AG20443 (cell line): ENCODE measurements around the gene DNLZ.
"Not testable (repeated sequence)": the region's sequence is repeated elsewhere in the genome, so short reads cannot be mapped to it uniquely, and the experiment has no call there.

Experiments
- DNase-seq: peaks from one replicate; pipeline ENCODE4 v3.0.0; 2012; ENCODE audit warnings: low spot score, mixed read lengths

DNLZ gene

DNA sequence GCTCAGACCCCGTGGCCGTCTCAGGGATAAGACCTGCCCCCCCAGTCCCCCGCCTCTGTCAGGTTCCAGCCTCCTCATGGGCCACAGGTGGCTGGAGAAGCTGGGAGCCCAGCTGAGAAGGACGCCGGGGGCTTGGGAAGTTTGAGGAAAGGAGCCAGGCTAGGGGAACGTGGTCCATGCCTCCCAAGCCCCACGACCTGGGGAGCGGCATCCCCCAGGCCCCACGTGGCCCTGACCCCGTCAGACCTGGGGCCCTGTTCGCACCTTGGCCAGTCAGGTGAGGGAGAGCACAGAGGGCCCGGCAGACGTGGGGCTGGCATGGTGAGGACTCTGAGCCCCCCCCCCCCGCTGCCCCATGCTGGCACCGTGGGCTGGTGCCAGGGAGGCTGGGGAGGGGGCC, 32.5 kb downstream of the DNLZ start:
- DNase-seq = no peak

DNA sequence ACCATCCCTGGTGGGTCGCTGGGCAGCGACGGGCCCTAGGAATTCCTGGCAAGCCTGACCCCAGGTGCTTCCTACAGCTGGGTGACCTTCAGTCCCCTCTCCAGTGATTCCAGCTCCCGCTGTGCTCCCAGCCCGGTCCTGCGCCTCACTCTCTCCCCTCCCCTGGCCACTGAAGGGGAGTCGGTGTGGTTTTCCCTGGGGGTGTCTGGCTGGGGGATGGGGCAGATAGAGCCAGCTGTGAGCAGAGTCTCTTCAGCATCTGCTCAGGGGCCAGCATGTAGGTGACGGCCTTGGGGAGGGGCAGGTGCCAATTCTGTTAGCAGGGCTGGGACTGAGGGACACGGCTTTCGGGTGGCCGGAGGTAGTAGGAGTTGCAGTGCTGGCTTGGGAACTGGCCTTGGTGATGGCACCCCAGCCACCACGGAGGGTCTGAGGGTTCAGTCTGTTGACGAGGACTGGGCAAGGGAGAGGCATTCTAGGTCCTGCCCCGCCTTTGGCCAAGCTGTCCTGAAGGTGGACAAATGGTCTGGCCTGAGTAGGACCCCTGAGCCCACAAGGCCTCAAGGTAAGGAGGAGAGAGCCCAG, 33.0 kb downstream of the DNLZ start:
- DNase-seq = no peak

DNA sequence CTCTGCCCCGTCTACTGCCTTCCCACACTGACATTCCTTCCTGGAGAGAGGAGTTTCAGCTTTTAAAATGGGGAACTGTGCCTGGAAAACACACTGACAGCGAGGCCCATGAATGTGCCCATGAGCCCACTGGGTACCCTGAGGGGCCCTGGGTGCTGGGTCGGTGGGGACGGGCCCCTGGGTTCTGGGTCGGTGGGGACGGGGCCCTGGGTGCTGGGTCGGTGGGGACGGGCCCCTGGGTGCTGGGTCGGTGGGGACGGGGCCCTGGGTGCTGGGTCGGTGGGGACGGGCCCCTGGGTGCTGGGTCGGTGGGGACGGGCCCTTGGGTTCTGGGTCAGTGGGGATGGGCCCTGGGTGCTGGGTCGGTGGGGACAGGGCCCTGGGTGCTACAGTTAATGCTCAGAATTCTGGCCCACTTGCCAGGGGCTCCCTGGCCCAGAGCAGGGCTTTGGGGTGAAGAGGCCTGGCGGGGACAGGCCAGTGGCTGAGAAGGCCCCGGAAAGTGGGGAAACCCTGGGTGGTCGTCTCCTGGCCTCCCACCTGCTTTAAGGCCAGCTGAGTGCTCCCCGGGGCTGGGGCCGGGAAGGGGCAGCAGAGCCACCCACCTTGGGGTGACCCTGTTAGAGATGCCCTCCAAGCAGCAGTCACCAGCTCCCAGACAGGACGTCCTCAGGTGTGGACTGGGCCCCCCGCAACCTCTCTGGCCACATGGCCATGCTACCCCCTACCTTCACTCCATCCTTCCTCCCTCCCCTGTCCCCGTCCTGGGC, 33.7 kb downstream of the DNLZ start:
- DNase-seq = no peak

DNA sequence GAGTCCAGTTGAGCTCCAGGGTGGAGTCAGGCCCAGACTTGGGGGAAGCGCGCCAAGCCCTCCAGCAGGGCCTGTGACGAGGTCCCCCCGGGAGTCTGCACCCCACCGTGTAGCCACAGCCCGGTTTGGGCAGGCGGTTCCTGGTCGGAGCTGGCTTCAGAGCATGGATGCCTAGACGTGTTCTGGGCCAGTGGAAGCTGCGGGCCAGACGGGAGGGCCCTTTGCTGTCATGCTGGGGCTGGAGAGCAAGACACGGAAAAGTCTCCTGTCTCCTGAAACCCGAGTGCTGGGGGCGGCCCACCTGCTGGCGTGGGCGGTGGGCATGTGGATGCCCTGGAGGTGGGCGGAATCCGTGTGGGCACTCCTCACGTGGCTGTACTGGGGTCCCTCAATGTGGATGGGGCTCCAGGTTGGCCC, 34.3 kb downstream of the DNLZ start:
- no peak for DNase-seq

DNA sequence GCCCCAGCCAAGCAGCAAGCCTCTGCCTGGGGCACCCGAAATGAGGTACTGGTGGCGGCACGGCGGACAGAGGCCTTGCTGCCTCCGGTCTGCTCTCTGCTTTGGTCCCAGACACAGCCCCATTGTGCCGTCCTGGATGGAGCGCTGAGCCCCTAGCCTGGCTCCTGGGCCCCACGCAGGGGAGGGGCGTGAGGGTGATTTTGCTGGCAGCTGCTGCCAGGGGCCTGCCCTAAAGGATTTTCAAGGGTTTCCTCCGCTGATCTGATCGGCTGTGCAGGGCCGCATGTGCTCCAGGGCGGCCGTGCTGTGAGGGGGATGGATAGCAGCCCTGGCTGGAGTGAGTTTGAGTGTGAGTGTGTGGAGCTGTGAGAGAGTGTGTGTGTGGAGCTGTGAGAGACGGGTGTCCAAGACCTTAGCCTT, 34.9 kb downstream of the DNLZ start:
- DNase-seq = peak; percentile 65

DNA sequence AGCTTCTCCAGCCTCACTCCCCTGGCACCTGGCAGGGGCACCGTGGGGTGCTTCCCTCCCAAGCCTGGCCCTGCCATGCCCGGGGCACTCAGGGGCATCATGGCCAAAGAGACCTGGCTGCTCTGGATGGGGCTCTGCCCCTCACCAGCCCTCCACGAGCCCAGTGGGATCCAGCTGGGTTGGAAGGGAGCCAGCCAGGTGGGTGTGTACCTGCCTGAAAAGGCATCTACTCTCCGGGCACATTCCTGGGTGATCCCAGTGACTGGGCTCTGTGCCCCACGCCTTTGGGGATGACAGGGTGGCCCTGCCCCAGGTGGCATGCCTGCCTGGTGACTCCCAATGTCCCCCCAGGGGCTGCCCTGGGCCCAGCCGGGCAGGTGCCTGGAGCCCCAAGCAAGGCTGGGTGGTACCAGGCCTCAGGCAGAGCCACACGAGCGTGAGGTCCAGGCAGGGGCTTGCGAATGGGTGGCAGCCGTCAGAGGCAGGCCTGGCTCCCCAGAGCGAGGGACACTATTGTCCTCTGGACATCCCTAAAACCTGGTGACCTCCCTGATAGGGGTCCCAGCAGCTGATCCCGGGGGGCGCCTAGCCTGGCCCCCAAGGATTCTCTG, 35.4 kb downstream of the DNLZ start:
- peak; percentile 36 for DNase-seq

DNA sequence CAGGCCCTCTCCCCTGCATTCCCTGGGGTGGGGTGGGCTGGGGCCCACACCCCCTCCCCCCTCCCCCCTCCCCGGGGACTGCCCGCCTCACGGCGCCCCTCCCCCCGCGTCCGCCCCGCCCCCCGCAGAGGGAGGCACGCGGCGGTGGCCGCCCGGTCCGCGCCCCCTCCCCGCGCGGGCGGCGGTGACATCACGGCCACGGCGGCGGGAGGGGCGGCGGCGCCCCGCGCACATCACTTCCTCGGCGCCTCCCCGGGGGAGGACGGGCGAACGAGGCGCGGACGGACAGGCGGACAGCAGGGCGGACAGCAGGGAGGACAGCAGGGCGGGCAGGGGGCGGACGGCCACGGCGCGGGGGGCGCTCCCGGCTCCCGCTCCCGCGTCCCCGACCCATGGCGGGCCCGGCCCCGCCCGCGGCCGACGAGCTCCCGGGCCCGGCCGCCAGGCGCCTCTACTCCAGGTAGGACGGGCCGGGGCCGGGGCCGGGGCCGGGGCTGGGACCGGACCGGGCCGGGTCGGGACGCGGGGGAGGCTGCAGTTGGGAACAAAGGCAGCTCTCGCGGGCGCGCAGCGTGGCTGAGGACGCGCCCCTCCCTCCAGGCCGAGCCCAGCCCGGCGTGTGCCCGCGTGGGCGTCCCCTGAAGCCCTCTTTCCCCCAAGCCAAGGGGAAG, 36.1 kb downstream of the DNLZ start, which contains the start of gene GPSM1:
Gene GPSM1, plus strand, starts transcription at position 236 of the 671 bp plus-strand sequence. Its CDS starts 157 bp downstream, at position 393.
- DNase-seq = peak; percentile 91

DNA sequence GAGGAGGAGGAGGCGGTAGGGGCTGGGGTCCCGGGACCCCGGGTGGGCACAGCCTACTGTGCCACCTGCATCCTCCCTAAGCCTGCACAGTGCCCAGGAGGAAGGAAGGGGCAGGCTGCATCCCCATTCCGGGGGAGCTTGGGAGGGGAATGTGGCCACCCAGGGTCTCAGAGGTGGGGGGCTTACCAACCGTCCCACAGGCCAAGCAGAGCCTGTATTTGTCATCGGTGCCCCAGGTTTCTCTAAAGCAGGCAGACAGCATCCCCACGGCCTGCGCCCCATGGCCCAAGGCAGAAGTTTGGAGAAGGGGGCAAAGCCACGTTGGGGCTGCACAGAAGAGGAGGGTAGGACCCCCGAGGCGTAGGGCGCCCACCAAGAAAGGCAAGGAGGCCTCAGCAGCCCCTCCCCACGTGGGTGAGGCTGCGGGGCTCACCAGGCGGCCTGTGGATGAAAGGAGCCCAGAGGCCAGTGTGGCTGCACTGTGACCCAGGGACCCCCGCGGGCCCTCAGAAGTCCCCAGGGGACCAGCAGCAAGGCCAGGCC, 36.7 kb downstream of the DNLZ start:
- DNase-seq = no peak

DNA sequence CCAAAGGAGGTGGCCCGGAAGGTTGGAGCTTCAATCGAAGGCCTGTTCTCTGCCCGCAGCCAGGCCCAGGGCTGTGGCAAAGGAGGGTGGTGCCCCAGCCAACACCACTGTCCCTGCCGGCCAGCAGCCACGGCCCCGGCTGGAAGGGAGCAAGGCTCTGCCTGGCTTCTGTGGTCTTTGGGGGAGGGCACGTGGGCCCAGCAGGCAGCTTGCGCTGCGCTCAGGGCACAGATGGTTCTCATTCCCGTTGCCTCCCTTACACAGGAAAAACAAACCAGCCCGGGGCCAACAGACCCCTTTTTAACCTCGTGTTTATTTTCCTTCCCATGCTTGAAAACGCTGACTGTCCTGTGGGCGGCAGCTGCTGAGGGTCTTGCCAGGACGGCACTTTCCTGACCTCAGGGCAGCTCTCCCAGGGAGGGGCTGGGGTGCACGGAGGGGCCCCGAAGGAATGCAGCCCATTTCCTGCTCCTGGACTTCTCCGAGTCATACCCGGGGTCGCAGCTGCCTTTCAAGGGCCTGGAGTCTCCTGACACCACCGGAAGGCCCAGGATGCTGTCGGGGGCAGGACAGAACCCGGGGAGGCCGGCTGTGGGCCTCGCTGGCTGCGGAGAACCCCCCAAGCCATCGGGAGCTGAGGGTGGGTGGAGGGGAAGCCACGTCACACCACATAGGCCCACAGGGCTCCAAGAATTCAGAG, 37.3 kb downstream of the DNLZ start:
- DNase-seq = peak; percentile 89

DNA sequence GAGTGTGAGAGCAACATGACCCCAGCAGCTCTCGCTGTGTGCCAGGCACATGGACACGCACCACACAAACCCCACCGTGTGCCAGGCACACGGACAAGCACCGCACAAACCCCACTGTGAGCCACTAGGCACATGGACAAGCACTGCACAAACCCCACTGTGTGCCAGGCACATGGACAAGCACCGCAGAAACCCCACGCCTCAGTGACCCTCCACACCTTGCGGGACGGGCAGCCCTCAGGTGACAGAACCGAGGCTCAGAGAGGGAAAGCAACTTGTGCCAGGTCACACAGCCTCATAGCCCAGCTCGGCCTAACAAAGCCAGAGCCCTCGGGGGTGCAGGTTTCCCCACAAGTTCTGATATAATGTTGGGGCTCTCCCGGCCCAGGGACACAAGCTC, 38.2 kb downstream of the DNLZ start:
- no peak for DNase-seq

DNA sequence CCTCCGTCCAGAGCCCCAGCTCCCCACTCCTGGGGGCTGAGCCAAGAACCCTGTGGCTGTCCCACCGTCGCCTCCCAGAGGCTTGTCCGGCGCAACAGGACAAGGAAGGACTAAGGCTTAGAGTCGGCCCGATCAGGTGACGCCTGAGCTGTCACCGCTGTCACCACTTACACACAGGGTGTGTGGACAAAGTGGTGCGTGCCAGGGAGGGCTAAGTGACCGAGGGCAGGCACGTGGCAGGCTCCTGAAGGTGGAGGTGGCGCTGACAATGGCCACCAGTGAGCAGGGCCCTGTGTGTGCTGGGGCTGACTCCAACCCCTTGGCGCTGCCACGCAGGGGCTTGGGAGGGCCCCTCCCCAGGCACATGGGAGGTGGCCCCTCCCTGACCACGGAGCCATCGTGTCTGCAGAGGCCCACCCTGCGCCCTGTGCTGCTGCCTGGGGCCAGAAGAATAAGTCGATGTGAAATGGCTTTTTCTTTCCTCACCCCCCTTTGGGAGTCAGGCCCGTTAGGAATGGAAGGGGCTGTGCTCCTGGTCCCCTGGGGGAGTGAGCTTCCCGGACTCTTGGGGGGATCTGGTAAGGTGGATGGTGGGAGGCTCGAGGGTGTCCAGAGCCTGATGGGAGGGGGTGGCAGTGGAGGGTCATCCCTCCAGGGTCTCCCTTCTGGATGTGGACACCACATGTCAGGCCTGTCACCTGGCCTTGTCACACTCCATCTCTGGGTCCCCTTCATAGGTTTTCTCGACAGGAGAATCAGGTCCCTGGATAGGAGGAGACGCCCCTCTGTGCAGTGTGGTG, 38.8 kb downstream of the DNLZ start:
- no peak for DNase-seq

DNA sequence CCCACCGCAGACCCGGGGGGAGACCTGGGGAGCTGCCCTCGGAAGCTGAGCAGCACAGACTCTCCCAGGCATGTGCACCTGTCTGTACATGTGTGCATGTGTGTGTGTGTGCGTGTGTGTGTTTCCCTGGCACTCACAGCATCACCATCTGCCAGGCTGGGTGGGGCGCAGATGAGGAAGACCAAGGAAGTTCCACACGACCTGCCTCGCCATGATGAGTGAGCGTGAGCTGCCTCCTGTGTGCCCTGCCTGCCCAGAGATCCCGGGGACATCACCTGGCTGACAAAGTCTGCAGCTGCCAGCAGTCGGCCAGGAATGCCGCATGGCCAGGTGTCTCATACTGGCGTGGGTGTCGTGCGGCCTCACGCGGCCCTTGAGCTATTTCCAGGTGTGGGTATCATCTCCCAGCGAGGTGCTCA, 40.2 kb downstream of the DNLZ start:
- DNase-seq = no peak

DNA sequence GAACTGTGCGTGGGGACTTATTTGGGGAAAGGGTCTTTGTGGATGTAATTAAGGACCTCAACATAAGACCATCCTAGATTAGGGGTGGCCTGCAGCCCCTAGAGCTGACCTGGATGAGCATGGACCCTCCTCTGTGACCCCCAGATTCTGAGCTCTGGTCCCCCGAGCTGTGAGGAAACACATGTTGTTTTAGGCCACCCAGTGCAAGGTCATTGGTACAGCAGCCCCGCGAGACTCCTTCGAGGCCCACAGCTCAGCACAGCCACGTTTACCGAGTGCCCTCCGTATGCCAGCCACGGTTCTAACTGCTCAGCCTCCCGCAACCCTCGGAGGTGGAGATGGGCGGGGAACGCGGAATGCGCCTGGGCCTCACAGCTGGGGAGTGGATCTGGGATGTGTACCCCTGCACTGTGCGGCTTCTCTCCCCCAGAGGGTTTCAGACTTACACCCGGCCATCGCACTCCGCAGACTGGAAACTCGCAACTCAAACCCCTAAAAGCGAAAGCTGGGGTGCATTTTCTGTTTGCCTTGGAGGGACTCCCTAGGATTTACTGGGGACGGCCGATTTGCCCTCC, 40.7 kb downstream of the DNLZ start:
- DNase-seq = no peak

DNA sequence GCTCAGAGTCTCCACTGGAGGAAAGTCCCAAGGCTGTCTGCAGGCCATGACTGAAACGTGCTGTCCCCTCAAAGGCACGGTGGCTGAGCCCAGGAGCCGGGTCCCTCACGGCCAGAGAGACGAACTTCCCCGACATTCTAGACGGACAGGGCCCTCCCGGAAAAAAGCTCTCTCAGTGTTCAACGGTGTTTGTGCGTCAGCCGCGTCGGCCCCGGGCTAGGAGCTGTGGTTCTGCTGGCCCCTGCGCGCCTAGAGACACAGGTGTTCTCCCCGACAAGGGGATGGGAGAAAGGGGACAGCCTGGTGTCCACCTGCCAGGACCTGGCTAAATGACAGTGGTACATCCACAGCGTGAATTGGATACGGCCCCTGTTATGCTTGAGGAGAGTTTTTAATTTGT, 42.0 kb downstream of the DNLZ start:
- DNase-seq = no peak

DNA sequence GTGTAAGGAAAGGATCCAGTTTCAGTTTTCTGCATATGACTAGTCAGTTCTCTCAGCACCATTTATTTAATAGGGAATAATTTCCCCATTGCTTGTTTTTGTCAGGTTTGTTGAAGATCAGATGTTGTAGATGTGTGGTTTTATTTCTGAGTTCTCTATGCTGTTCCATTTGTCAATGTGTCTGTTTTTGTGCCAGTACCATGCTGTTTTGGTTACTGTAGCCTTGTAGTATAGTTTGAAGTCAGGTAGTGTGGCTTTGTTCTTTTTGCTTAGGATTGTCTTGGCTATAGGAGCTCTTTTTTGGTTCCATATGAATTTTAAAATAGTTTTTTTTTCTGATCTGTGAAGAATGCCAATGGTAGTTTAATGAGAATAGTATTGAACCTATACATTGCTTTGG, 42.6 kb downstream of the DNLZ start:
- DNase-seq = not testable (repeated sequence)

DNA sequence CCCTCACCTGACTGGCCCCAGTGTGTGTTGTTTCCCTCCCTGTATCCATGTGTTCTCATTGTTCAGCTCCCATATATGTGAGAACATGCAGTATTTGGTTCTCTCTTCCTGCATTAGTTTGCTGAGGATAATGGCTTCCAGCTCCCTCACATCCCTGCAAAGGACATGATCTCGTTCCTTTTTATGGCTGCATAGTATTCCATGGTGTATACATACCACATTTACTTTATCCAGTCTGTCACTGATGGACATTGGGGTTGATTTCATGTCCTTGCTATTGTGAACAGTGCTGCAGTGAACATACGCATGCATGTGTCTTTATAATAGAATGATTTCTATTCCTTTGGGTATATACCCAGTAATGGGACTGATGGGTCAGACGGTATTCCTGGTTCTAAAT, 43.6 kb downstream of the DNLZ start:
- not testable (repeated sequence) for DNase-seq

DNA sequence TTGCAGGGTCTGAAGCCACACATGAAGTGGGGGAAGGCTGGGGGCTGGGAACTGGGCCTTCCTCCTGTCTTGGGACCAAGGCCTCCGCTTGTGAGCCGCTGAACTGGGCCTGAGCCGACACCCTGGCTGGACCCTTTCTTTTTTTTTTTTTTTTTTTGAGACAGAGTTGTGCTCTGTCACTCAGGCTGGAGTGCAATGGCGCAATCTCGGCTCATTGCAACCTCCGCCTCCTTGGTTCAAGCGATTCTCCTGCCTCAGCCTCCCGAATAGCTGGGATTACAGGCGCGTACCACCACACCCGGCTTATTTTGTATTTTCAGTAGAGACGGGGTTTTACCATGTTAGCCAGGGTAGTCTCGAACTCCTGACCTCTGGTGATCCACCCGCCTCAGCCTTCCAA, 44.3 kb downstream of the DNLZ start:
- DNase-seq = not testable (repeated sequence)

DNA sequence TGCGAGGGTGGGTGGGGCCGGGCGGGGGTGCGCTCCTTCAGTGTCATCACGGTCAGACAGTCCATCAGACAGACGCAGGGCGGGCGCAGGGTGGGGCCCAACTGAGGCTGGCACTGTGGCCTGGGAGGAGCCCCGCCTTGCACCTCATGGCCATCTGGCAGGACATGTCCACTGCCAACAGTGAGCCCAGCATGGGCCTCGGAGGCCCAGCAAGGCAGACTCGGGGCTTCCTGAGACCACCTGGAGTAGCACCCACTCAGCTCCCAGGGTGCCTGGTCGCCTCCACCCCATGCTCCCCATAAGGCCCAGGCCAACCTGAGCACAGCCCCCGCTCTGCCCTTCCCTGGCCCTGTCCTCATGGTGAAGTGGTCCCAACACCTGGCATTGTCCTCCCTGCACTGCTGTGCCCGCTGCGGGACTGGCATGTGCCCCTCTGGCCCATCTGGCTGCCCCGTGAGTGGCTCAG, 44.7 kb downstream of the DNLZ start:
- DNase-seq = no peak

DNA sequence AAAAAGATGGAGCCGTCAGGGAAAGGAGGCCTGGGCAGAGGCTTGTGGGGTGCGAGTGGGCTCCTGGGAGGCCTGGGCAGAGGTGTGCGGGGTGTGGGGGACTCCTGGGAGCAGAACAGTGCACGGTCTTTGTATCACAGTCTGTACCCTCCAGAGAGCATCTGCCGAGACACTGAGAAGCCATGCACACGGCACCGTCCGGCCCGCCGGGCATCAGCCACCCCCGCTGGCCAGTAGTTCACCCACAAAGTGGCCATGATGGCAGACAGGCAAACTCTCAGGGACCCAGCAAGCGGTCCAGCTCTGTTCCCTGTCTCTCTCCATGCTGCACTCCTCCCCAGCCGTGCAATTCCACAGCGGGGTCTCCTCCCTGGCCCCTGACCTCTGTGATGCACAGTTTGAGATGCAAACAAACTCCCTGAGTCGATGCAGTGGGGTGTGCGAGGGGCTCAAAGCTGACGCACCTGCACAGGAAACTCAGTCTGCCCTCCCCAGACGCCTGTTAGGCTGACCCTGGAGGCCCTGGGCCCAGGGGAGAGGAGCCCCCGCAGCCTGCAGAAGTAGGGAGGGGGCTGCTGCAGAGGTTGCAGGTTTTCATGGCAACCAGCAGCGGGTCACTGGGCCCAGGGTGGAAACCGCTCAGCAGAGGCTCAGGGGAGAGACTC, 45.3 kb downstream of the DNLZ start:
- no peak for DNase-seq

DNA sequence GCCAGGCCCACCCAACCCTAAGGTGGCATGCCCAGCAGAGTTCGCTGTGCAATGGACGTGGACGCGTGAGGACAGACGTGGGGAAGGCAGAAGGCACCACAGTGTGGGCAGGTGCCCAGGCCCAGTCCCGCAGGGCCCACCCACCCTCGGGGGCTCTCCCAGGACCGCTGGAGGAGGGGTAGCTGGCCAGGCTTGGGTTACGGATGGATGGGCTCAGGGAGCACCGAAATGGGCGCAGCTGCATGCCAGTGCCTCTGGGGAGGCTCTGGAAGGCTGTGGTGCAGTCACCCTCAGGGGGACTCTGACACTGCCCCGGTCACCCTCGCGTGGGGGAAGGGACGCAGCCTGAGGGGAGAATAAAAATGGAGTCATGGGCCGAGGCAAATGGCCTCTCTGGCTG, 45.8 kb downstream of the DNLZ start:
- DNase-seq = no peak
